Calu3 (cell line): ENCODE results near the gene CFAP52. TPM values are rescaled to one million over a fixed set of nuclear protein-coding genes. Genes with fewer than 3 reads are reported as not detected.
"Not testable (repeated sequence)": the region's sequence is repeated elsewhere in the genome, so short reads cannot be mapped to it uniquely, and the experiment has no call there.

Experiments used
- BruUV-seq: library from RNA; stranded (reverse); fragments of 400-500 nt; replicated peaks from 2 replicates; lab custom pipeline; 2021; lab: Mats Ljungman, UMichigan
- CTCF ChIA-PET: fragments of 300-600 bp; sonication (Branson Sonifier 250); formaldehyde crosslinking; loops from one replicate; lab custom pipeline; 2022; ENCODE audit warnings: antibody characterized with exemption; lab: Charles Lee
- DNase-seq: peaks from one replicate; pipeline ENCODE4 v3.0.0; 2022
- H3K27ac Mint-ChIP-seq: one replicate; pipeline ENCODE4 v1.8.0; 2022; ENCODE audit warnings: mixed read lengths; ENCODE audit not compliant: unreplicated experiment
- H3K27me3 Mint-ChIP-seq: one replicate; pipeline ENCODE4 v1.8.0; 2022; ENCODE audit warnings: mixed read lengths; ENCODE audit not compliant: unreplicated experiment
- H3K36me3 Mint-ChIP-seq: one replicate; pipeline ENCODE4 v1.8.0; 2022; ENCODE audit warnings: mild to moderate bottlenecking, moderate library complexity, mixed read lengths; ENCODE audit not compliant: insufficient read depth, unreplicated experiment
- H3K4me1 Mint-ChIP-seq: one replicate; pipeline ENCODE4 v1.8.0; 2022; ENCODE audit warnings: mild to moderate bottlenecking, low read depth, mixed read lengths; ENCODE audit not compliant: unreplicated experiment
- H3K4me3 Mint-ChIP-seq: one replicate; pipeline ENCODE4 v1.8.0; 2022; ENCODE audit warnings: mild to moderate bottlenecking, low read depth, moderate library complexity, mixed read lengths; ENCODE audit not compliant: unreplicated experiment
- H3K9me3 Mint-ChIP-seq: one replicate; pipeline ENCODE4 v1.8.0; 2022; ENCODE audit warnings: low read depth, mixed read lengths; ENCODE audit not compliant: unreplicated experiment
- CTCF ChIP-seq: fragments of 200-600 bp; IDR thresholded peaks from one replicate; pipeline ENCODE4 v1.8.0; 2022; ENCODE audit warnings: antibody characterized with exemption; ENCODE audit not compliant: unreplicated experiment
- intact Hi-C: fragments of 100-400 bp; cut with micrococcal nuclease; formaldehyde crosslinking; loops from one replicate; pipeline ENCODE4 v1.10.0; 2022; ENCODE audit not compliant: unreplicated experiment
- total RNA-seq: library from RNA; stranded (reverse); gene quantifications from 2 replicates; pipeline ENCODE4 v1.2.3, GENCODE V29; 2022

Gene CFAP52
- total RNA-seq, 1 experiment from 2014 or later, result not detected

- Mint-ChIP-seq H3K36me3 (no peaks in the 10 kb centered on the region), H3K4me3 (no peak overlapping the region), H3K9me3 (no peaks in the 10 kb centered on the region), H3K4me1 (no peaks in the 10 kb centered on the region), H3K27me3 (no peaks in the 10 kb centered on the region), H3K27ac (no peak overlapping the region)
- BruUV-seq, result no TSS peak
- no peak for DNase-seq
- TF ChIP-seq CTCF, result no peak
- CTCF ChIA-PET, result no interaction called here
- intact Hi-C loops, result no loop called here
Observed at GRCh38 chr17:9636501-9636900, 60.1 kb downstream of the CFAP52 start.

DNA sequence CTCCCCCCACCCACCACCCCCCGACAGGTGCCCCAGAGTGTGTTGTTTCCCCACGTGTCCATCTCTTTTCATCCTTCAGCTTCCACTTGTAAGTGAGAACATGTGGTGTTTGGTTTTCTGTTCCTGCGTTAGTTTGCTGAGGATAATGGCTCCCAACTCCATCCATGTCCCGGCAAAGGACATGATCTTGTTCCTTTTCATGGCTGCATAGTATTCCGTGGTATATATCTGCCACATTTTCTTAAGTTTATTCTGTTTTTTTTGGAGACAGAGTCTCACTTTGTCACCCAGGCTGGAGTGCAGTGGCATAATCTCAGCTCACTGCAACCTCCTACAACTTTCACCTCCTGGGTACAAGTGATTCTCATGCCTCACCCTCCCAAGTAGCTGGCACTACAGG lies 63.9 kb downstream of the CFAP52 start:
- H3K9me3 Mint-ChIP-seq, CTCF ChIA-PET, intact Hi-C loops, H3K27ac Mint-ChIP-seq, H3K4me3 Mint-ChIP-seq, H3K4me1 Mint-ChIP-seq, DNase-seq, BruUV-seq, H3K27me3 Mint-ChIP-seq: not testable (repeated sequence)
- H3K36me3 Mint-ChIP-seq, result peaks cover 11% of the 10 kb centered on the region

- CTCF ChIA-PET, result interaction anchor here (0.6 kb wide), 1 partner anchor 67 kb away, joined by 4 read pairs; the partner anchor contains the start of gene CFAP52
- intact Hi-C loops, result loop anchor here (2.0 kb wide), 1 partner anchor 33 kb away; no protein-coding TSS in a partner anchor
- Mint-ChIP-seq H3K4me3 (peak overlapping the region; percentile 93), H3K27me3 (no peaks in the 10 kb centered on the region), H3K9me3 (no peaks in the 10 kb centered on the region), H3K4me1 (peaks cover 8% of the 10 kb centered on the region), H3K27ac (no peak overlapping the region), H3K36me3 (peaks cover 22% of the 10 kb centered on the region)
- DNase-seq, result no peak
- BruUV-seq, result no TSS peak
- TF ChIP-seq CTCF, result no peak
Observed at GRCh38 chr17:9643611-9644010, 67.2 kb downstream of the CFAP52 start.

GRCh38 chr17:9644910-9645751 lies 68.7 kb downstream of the CFAP52 start, which contains the start of gene USP43:
USP43 (plus strand) TSS chr17:9645517; CDS start chr17:9645633, 116 bp downstream.
- TSS peak; percentile 66 for BruUV-seq
- Mint-ChIP-seq H3K36me3 (peaks cover 22% of the 10 kb centered on the region), H3K27me3 (no peaks in the 10 kb centered on the region), H3K9me3 (no peaks in the 10 kb centered on the region), H3K4me1 (peaks cover 11% of the 10 kb centered on the region), H3K4me3 (peak within 1 kb of the TSS; percentile 93), H3K27ac (peak within 1 kb of the TSS; percentile 91)
- CTCF ChIA-PET, result interaction anchor here (0.6 kb wide), 1 partner anchor 69 kb away, joined by 4 read pairs; the partner anchor contains the start of gene STX8
- intact Hi-C loops, result loop anchor here (2.0 to 5.0 kb wide), 2 partner anchors 32 to 68 kb away; partner anchors contain the start of genes CFAP52 and STX8
- TF ChIP-seq CTCF, result no peak
- peak; percentile 78 for DNase-seq
